Measurements from ENCODE around the gene SCN9A. TPM values are rescaled to one million over a fixed set of nuclear protein-coding genes. Genes with fewer than 3 reads are reported as not detected.

The SCN9A gene
- total and polyA plus RNA-seq, 2 of the 8 experiments (the other 6 are each of a cell fraction or from before 2014, with no cell fraction given) = 1.6 to 6.2 TPM

- Histone ChIP-seq H3K27me3 (replicated peaks in 1 of 4; ENCODE audit: control insufficient read depth in 3 of 4, extremely low read depth in 1 of 4, insufficient read depth in 3 of 4, low read length in 3 of 4) (peaks cover 0 to 2% (median 0%) of the 10 kb centered on the region in 4 experiments; a peak in 1 of 7 replicates), H3K4ac (replicated peaks; ENCODE audit: insufficient read length, low read depth, low read length) (no peak overlapping the region), H2AFZ (ENCODE audit: low read length) (no peak overlapping the region), H2BK15ac (ENCODE audit: low read length) (no peak overlapping the region), H4K20me1 (replicated peaks in 1 of 2; ENCODE audit: control insufficient read depth in 1 of 2, insufficient read depth in 2 of 2, low read length in 2 of 2) (no peaks in the 10 kb centered on the region), H3K23ac (ENCODE audit: insufficient read length) (no peak overlapping the region), H3K79me2 (ENCODE audit: control insufficient read depth in 1 of 2, insufficient read depth in 2 of 2, low read length in 2 of 2) (no peaks in the 10 kb centered on the region), H4K8ac (ENCODE audit: extremely low read depth, insufficient read depth, low read length) (no peak overlapping the region), H3K4me2 (ENCODE audit: insufficient read depth in 1 of 2, low read depth in 2 of 2, low read length in 2 of 2) (no peak overlapping the region), H2AK5ac (ENCODE audit: low read depth, low read length) (no peak overlapping the region), H3K4me1 (replicated peaks in 1 of 4; ENCODE audit: control insufficient read depth in 3 of 4, insufficient read depth in 4 of 4, low read length in 3 of 4) (peaks cover 0 to 4% (median 1%) of the 10 kb centered on the region in 4 experiments; a peak in 3 of 7 replicates), H3K23me2 (ENCODE audit: low read depth, low read length) (no peaks in the 10 kb centered on the region), H3K4me3 (ENCODE audit: extremely low read depth in 1 of 4, insufficient read depth in 2 of 4, low read depth in 3 of 4, low read length in 4 of 4) (no peak overlapping the region), H3K18ac (ENCODE audit: extremely low read depth, low read length) (no peak overlapping the region), H2BK20ac (ENCODE audit: low read length) (no peak overlapping the region), H3K27ac (ENCODE audit: low read depth, low read length) (no peak overlapping the region), H3K56ac (replicated peaks; ENCODE audit: insufficient read length, low read depth, low read length) (no peak overlapping the region), H2BK12ac (ENCODE audit: low read depth, low read length) (no peak overlapping the region), H3K9me3 (ENCODE audit: insufficient read depth in 2 of 2, low read depth in 1 of 2, low read length in 1 of 2) (no peaks in the 10 kb centered on the region), H3K9ac (replicated peaks in 1 of 4; ENCODE audit: extremely low read depth in 1 of 4, low read depth in 3 of 4, low read length in 3 of 4) (no peak overlapping the region), H2BK5ac (ENCODE audit: low read depth, low read length) (no peak overlapping the region), H3K36me3 (ENCODE audit: control insufficient read depth in 2 of 4, insufficient read depth in 4 of 4, low read length in 3 of 4) (no peaks in the 10 kb centered on the region), H4K91ac (replicated peaks; ENCODE audit: insufficient read length, low read length) (no peak overlapping the region), H2BK120ac (replicated peaks; ENCODE audit: low read depth, low read length) (no peak overlapping the region), H3K14ac (ENCODE audit: insufficient read length) (no peak overlapping the region), H3K79me1 (ENCODE audit: low read depth, low read length) (no peaks in the 10 kb centered on the region), H4K5ac (ENCODE audit: insufficient read length, low read depth, low read length) (no peak overlapping the region)
- ChIA-PET CTCF (ENCODE audit: partially characterized antibody) (interaction anchor here (1.1 to 1.9 kb wide), 3 partner anchors 20 to 33 kb away, joined by 4 to 8 read pairs (median 5); partner anchors contain the start of gene SCN1A), POLR2A (ENCODE audit: partially characterized antibody) (no interaction called here)
- DNase-seq (ENCODE audit: low read depth in 1 of 2, low spot score in 2 of 2) (no peak), FAIRE-seq (no peak)
- 83% methylated on average over 2 of the region's 2 CpGs; no CpG with 5 or more reads in 1 of the 2 experiments for WGBS, 2 experiments (ENCODE audit: extremely low coverage in 1 of 2, insufficient coverage in 1 of 2, insufficient read length in 1 of 2, insufficient replicate concordance in 2 of 2, low coverage in 1 of 2, low lambda C conversion rate in 2 of 2, missing lambda C conversion rate in 1 of 2)
- no peak for TF ChIP-seq POLR2A (IDR thresholded peaks at IDR 0.05; ENCODE audit: control extremely low read depth in 1 of 2, low read depth in 2 of 2, low read length in 2 of 2)
- no peak for TF ChIP-seq SIRT6 (IDR thresholded peaks at IDR 0.05; ENCODE audit: low read length)
- no peak for TF ChIP-seq USF2 (IDR thresholded peaks at IDR 0.05; ENCODE audit: low read length)
- TF ChIP-seq RBBP5 (IDR thresholded peaks at IDR 0.05; ENCODE audit: borderline replicate concordance, low read depth, low read length) = no peak
- TF ChIP-seq SP2 (IDR thresholded peaks at IDR 0.05; ENCODE audit: low read length) = no peak
Observed at GRCh38 chr2:166147883-166148282, 227.9 kb downstream of the SCN9A start.

Data from H1 (cell line).